HCT116 (cell line): ENCODE data around the gene CSF3R. TPM values are rescaled to one million over a fixed set of nuclear protein-coding genes. Genes with fewer than 3 reads are reported as not detected.

Experiments used
- ATAC-seq: fragments of 200-7000 bp; cut with Tn5 transposase; 2 replicates; pipeline ENCODE4 v1.9.1; 2020; ENCODE audit warnings: mild to moderate bottlenecking, moderate library complexity
- BruUV-seq: library from RNA; stranded (reverse); fragments of 400-500 nt; replicated peaks from 2 replicates; lab custom pipeline; 2021; lab: Mats Ljungman, UMichigan
- CTCF ChIA-PET: fragments of 300-600 bp; sonication (Branson Sonifier 250); formaldehyde crosslinking; loops from one replicate; lab custom pipeline; 2021; ENCODE audit warnings: antibody characterized with exemption; lab: Charles Lee
- POLR2A ChIA-PET: fragments of 300-600, 350-600 bp; sonication (Branson Sonifier 250); formaldehyde crosslinking; loops from one replicate; lab custom pipeline; 2021; ENCODE audit warnings: antibody characterized with exemption; lab: Charles Lee
- RAD21 ChIA-PET, 2 experiments: fragments of 300-600 bp; sonication (Branson Sonifier 250); formaldehyde crosslinking; loops; one replicate each; lab custom pipeline; 2023; ENCODE audit warnings: low total read pairs in 2 of 2; ENCODE audit not compliant: uncharacterized antibody in 2 of 2, unreplicated experiment in 2 of 2, low non-redundant PET in 1 of 2; lab: Charles Lee
- DNase-seq: peaks from one replicate; pipeline ENCODE4 v3.0.0-alpha.2; 2010; ENCODE audit warnings: low read depth, low spot score
- H2AFZ ChIP-seq: fragments of 200-600 bp; shearing (Covaris generic), sonication (generic); 2 replicates; pipeline ENCODE4 v1.6.1; 2017; ENCODE audit warnings: low read depth, mixed run types, mixed read lengths, antibody characterized with exemption, low read length; ENCODE audit not compliant: poor library complexity, severe bottlenecking
- H3K27ac ChIP-seq: 2 replicates; pipeline ENCODE4 v1.5.1; 2012; ENCODE audit warnings: low read depth, low read length
- H3K27me3 ChIP-seq: fragments of 200-600 bp; sonication (generic); 2 replicates; pipeline ENCODE4 v1.6.1; 2016; ENCODE audit warnings: mixed run types, low read length, mixed read lengths; ENCODE audit not compliant: insufficient read depth
- H3K36me3 ChIP-seq, 2 experiments: fragments of 200-500 bp in 1 of 2; fragments of 200-600 bp in 1 of 2; sonication (Bioruptor generic) in 1 of 2; sonication (generic) in 1 of 2; 2 replicates each; pipeline versions ENCODE4 v1.5.1 to v1.6.1; 2014 to 2016; ENCODE audit warnings: low read length in 2 of 2, inconsistent platforms in 1 of 2, mixed read lengths in 1 of 2, mixed run types in 1 of 2; ENCODE audit not compliant: insufficient read depth in 2 of 2, control insufficient read depth in 1 of 2
- H3K4me1 ChIP-seq, 2 experiments: fragments of 200-600 bp in 1 of 2; sonication (generic) in 1 of 2; 2 replicates each; pipeline versions ENCODE4 v1.5.1 to v1.6.1; 2012 to 2017; ENCODE audit warnings: low read length in 2 of 2, inconsistent platforms in 1 of 2, mild to moderate bottlenecking in 1 of 2, mixed read lengths in 1 of 2, mixed run types in 1 of 2, moderate library complexity in 1 of 2; ENCODE audit not compliant: insufficient read depth in 2 of 2, control insufficient read depth in 1 of 2
- H3K4me2 ChIP-seq: fragments of 200-600 bp; sonication (generic); 2 replicates; pipeline ENCODE4 v1.6.1; 2017; ENCODE audit warnings: mixed run types, low read length, mixed read lengths
- H3K4me3 ChIP-seq, 2 experiments: fragments of 200-600 bp in 1 of 2; sonication (generic) in 1 of 2; replicated peaks in 1 of 2; 2 replicates each; pipeline ENCODE4 v1.5.1; 2011 to 2016; ENCODE audit warnings: low read length in 2 of 2, control low read depth in 1 of 2, low read depth in 1 of 2, mild to moderate bottlenecking in 1 of 2, mixed read lengths in 1 of 2, mixed run types in 1 of 2
- H3K79me2 ChIP-seq: fragments of 200-600 bp; sonication (generic); 2 replicates; pipeline ENCODE4 v1.6.1; 2017; ENCODE audit warnings: mild to moderate bottlenecking, mixed run types, low read length, moderate library complexity, mixed read lengths; ENCODE audit not compliant: insufficient read depth
- H3K9ac ChIP-seq: fragments of 200-600 bp; sonication (generic); 2 replicates; pipeline ENCODE4 v1.6.1; 2016; ENCODE audit warnings: low read length, mixed read lengths
- H3K9me2 ChIP-seq: fragments of 200-600 bp; sonication (generic), shearing (Covaris generic); 2 replicates; pipeline ENCODE4 v1.6.1; 2017; ENCODE audit warnings: mixed run types, mild to moderate bottlenecking, moderate library complexity; ENCODE audit not compliant: insufficient read depth
- H3K9me3 ChIP-seq, 2 experiments: fragments of 200-500 bp in 1 of 2; fragments of 200-600 bp in 1 of 2; sonication (Bioruptor generic) in 1 of 2; sonication (generic) in 1 of 2; 2 replicates each; pipeline ENCODE4 v1.6.1; 2014 to 2017; ENCODE audit warnings: low read length in 2 of 2, mixed read lengths in 2 of 2, inconsistent platforms in 1 of 2, low read depth in 1 of 2, mild to moderate bottlenecking in 1 of 2, mixed run types in 1 of 2, moderate library complexity in 1 of 2; ENCODE audit not compliant: control insufficient read depth in 1 of 2, insufficient read depth in 1 of 2
- H4K20me1 ChIP-seq: fragments of 200-600 bp; sonication (generic), shearing (Covaris generic); 2 replicates; pipeline ENCODE4 v1.6.1; 2017; ENCODE audit warnings: mixed run types, mild to moderate bottlenecking, moderate library complexity; ENCODE audit not compliant: insufficient read depth
- CBX3 ChIP-seq: IDR thresholded peaks from 2 replicates; pipeline ENCODE4 v1.6.1; 2012; ENCODE audit warnings: low read depth
- CEBPB ChIP-seq: IDR thresholded peaks from 2 replicates; pipeline ENCODE4 v1.6.1; 2012; ENCODE audit warnings: low read depth
- CTCF ChIP-seq, 3 experiments: fragments of 200-600 bp in 1 of 3; sonication (generic) in 1 of 3; IDR thresholded peaks in 2 of 3; conservative IDR thresholded peaks in 1 of 3; 2 replicates each; pipeline ENCODE4 v1.5.1; 2012 to 2017; ENCODE audit warnings: low read depth in 2 of 3, low read length in 2 of 3, antibody characterized with exemption in 1 of 3, borderline replicate concordance in 1 of 3, control low read depth in 1 of 3, mild to moderate bottlenecking in 1 of 3, mixed read lengths in 1 of 3, mixed run types in 1 of 3, moderate library complexity in 1 of 3; ENCODE audit not compliant: insufficient read depth in 1 of 3
- ELF1 ChIP-seq: IDR thresholded peaks from 2 replicates; pipeline ENCODE4 v1.6.1; 2012; ENCODE audit warnings: low read depth, borderline replicate concordance
- EZH2 ChIP-seq: fragments of 200-600 bp; sonication (generic); IDR thresholded peaks from 2 replicates; pipeline ENCODE4 v1.6.1; 2017; ENCODE audit warnings: antibody characterized with exemption, mixed run types
- EZH2phosphoT487 ChIP-seq: fragments of 200-600 bp; IDR thresholded peaks from 2 replicates; pipeline ENCODE4 v1.6.1; 2018; ENCODE audit warnings: antibody characterized with exemption, borderline replicate concordance
- FOSL1 ChIP-seq: IDR thresholded peaks from 2 replicates; pipeline ENCODE4 v1.6.1; 2012; ENCODE audit warnings: low read depth
- JUND ChIP-seq: IDR thresholded peaks from 2 replicates; pipeline ENCODE4 v1.6.1; 2012
- POLR2A ChIP-seq: IDR thresholded peaks from 2 replicates; pipeline ENCODE4 v1.7.0; 2011; ENCODE audit warnings: borderline replicate concordance; ENCODE audit not compliant: insufficient read depth, insufficient read length; ENCODE audit errors: extremely low read depth
- REST ChIP-seq: IDR thresholded peaks from 2 replicates; pipeline ENCODE4 v1.6.1; 2012; ENCODE audit warnings: low read depth
- SIN3A ChIP-seq: IDR thresholded peaks from 2 replicates; pipeline ENCODE4 v1.6.1; 2012; ENCODE audit warnings: low read depth
- SP1 ChIP-seq: IDR thresholded peaks from 2 replicates; pipeline ENCODE4 v1.6.1; 2012; ENCODE audit warnings: low read depth
- SRF ChIP-seq: IDR thresholded peaks from 2 replicates; pipeline ENCODE4 v1.6.1; 2012; ENCODE audit warnings: low read depth
- TCF7L2 ChIP-seq: IDR thresholded peaks from 2 replicates; pipeline ENCODE4 v1.7.0; 2011; ENCODE audit warnings: borderline replicate concordance, inconsistent platforms; ENCODE audit not compliant: insufficient read depth, insufficient read length; ENCODE audit errors: extremely low read depth
- YY1 ChIP-seq: IDR thresholded peaks from 2 replicates; pipeline ENCODE4 v1.6.1; 2011; ENCODE audit warnings: low read length, low read depth, moderate library complexity, mild to moderate bottlenecking; ENCODE audit not compliant: insufficient replicate concordance; ENCODE audit errors: extremely low read depth
- ZBTB33 ChIP-seq: IDR thresholded peaks from 2 replicates; pipeline ENCODE4 v1.6.1; 2011; ENCODE audit warnings: mild to moderate bottlenecking, low read length, moderate library complexity; ENCODE audit not compliant: insufficient replicate concordance; ENCODE audit errors: extremely low read depth
- intact Hi-C: fragments of 100-400 bp; cut with micrococcal nuclease; formaldehyde crosslinking; loops from 2 replicates; pipeline ENCODE4 v1.10.0; 2022
- total RNA-seq: library from RNA; stranded (reverse); gene quantifications from one replicate; pipeline ENCODE4 v1.2.1, GENCODE V29; 2021; ENCODE audit not compliant: unreplicated experiment

The CSF3R gene
- total RNA-seq, 1 experiment from 2014 or later = 0.32 TPM

GRCh38 chr1:36493524-36493923 lies 10.8 kb upstream of the CSF3R start (continued):
- TF ChIP-seq CTCF (IDR thresholded peaks at IDR 0.05 in 2 of 3, conservative IDR thresholded peaks at IDR 0.05 in 1 of 3; ENCODE audit: borderline replicate concordance in 1 of 3, insufficient read depth in 1 of 3, low read depth in 2 of 3, low read length in 2 of 3) (no peak), FOSL1 (no peak), YY1 (no peak), JUND (no peak), CBX3 (no peak), EZH2phosphoT487 (no peak)

- Histone ChIP-seq H3K9me2 (no peaks in the 10 kb centered on the region), H3K9ac (no peak overlapping the region), H4K20me1 (no peaks in the 10 kb centered on the region), H3K4me2 (no peak overlapping the region), H3K9me3 (no peaks in the 10 kb centered on the region), H3K27ac (no peak overlapping the region), H3K4me3 (no peak overlapping the region), H3K4me1 (no peaks in the 10 kb centered on the region), H3K79me2 (no peaks in the 10 kb centered on the region), H3K36me3 (no peaks in the 10 kb centered on the region), H2AFZ (no peak overlapping the region), H3K27me3 (peaks cover under 1% of the 10 kb centered on the region; the same call in 1 of the 2 replicates)
- intact Hi-C loops = no loop called here
- ATAC-seq (no peak), DNase-seq (no peak)
- RAD21 ChIA-PET = no interaction called here
- POLR2A ChIA-PET = no interaction called here
- CTCF ChIA-PET = no interaction called here
- no TSS peak for BruUV-seq
- TF ChIP-seq ZBTB33 (no peak), CTCF (IDR thresholded peaks at IDR 0.05 in 2 of 3, conservative IDR thresholded peaks at IDR 0.05 in 1 of 3; ENCODE audit: borderline replicate concordance in 1 of 3, insufficient read depth in 1 of 3, low read depth in 2 of 3, low read length in 2 of 3) (no peak), TCF7L2 (no peak), ELF1 (no peak), POLR2A (no peak), EZH2 (no peak), CEBPB (no peak), SRF (no peak), SP1 (no peak), REST (no peak), EZH2phosphoT487 (no peak), SIN3A (no peak), YY1 (no peak)
Observed at GRCh38 chr1:36492491-36492890, 9.8 kb upstream of the CSF3R start.
